HG03045 (cell line): ENCODE results near the gene CLPSL2.

Experiments
- ATAC-seq: cut with Tn5 transposase; IDR thresholded peaks from one replicate; pipeline ENCODE4 v1.9.1; 2021; ENCODE audit warnings: mild to moderate bottlenecking, moderate library complexity; ENCODE audit not compliant: unreplicated experiment

The CLPSL2 gene

GRCh38 chr6:35745509-35745908, 30.9 kb upstream of the CLPSL2 start:
- ATAC-seq = no peak

- no peak for ATAC-seq
Observed at GRCh38 chr6:35746516-35746915, 29.9 kb upstream of the CLPSL2 start.

- no peak for ATAC-seq
Observed at GRCh38 chr6:35747877-35748276, 28.5 kb upstream of the CLPSL2 start.

- no peak for ATAC-seq
Observed at GRCh38 chr6:35750557-35750956, 25.8 kb upstream of the CLPSL2 start.

- ATAC-seq = no peak
Observed at GRCh38 chr6:35751594-35751993, 24.8 kb upstream of the CLPSL2 start.

GRCh38 chr6:35752330-35752729, 24.1 kb upstream of the CLPSL2 start:
- ATAC-seq = no peak

GRCh38 chr6:35754452-35755277, 21.7 kb upstream of the CLPSL2 start:
- no peak for ATAC-seq

GRCh38 chr6:35755278-35755924, 21.0 kb upstream of the CLPSL2 start:
- no peak for ATAC-seq

- no peak for ATAC-seq
Observed at GRCh38 chr6:35757456-35758123, 18.8 kb upstream of the CLPSL2 start.

- ATAC-seq = no peak
Observed at GRCh38 chr6:35759426-35759825, 17.0 kb upstream of the CLPSL2 start.

GRCh38 chr6:35765739-35766138, 10.7 kb upstream of the CLPSL2 start:
- ATAC-seq = no peak

GRCh38 chr6:35769211-35769610, 7.2 kb upstream of the CLPSL2 start:
- ATAC-seq = no peak

GRCh38 chr6:35771343-35771627, 5.1 kb upstream of the CLPSL2 start:
- no peak for ATAC-seq

GRCh38 chr6:35774116-35774794, 2.1 kb upstream of the CLPSL2 start:
- no peak for ATAC-seq

GRCh38 chr6:35775031-35775430, 1.4 kb upstream of the CLPSL2 start:
- no peak for ATAC-seq

- no peak for ATAC-seq
Observed at GRCh38 chr6:35777356-35778102, 1.1 kb downstream of the CLPSL2 start.

GRCh38 chr6:35778437-35778836, 2.0 kb downstream of the CLPSL2 start:
- no peak for ATAC-seq

- ATAC-seq = no peak
Observed at GRCh38 chr6:35780719-35781118, 4.3 kb downstream of the CLPSL2 start, which contains the start of gene CLPSL1. TSS of gene CLPSL1 (plus strand) at chr6:35781019. CDS start at chr6:35781111, 92 bp downstream.

- ATAC-seq = no peak
Observed at GRCh38 chr6:35781290-35781689, 4.9 kb downstream of the CLPSL2 start.

GRCh38 chr6:35782424-35782823, 6.0 kb downstream of the CLPSL2 start:
- no peak for ATAC-seq

- ATAC-seq = no peak
Observed at GRCh38 chr6:35784200-35784599, 7.8 kb downstream of the CLPSL2 start.
